ENCODE data around the gene SNX5. TPM values are rescaled to one million over a fixed set of nuclear protein-coding genes. Genes with fewer than 3 reads are reported as not detected.
A peak's percentile ranks its signal among the peaks of the same experiment; 100 is the strongest.

The SNX5 gene
- total RNA-seq, 1 donor from 2014 or later = 139 TPM

GRCh38 chr20:17947474-17947815 lies 21.1 kb downstream of the SNX5 start:
- peaks cover 96% of the 10 kb centered on the region for H3K36me3 Mint-ChIP-seq (ENCODE audit: low read depth)
- no peak overlapping the region for H3K27ac Mint-ChIP-seq
- no peak for TF ChIP-seq CTCF (IDR thresholded peaks at IDR 0.05)
- H3K9me3 Mint-ChIP-seq = no peaks in the 10 kb centered on the region
- H3K4me3 Mint-ChIP-seq = no peak overlapping the region
- intact Hi-C loops (cut with micrococcal nuclease) = no loop called here
- CTCF ChIA-PET = interaction anchor here (1.3 to 1.7 kb wide), 2 partner anchors 9 to 18 kb away, joined by 4 to 6 read pairs; no protein-coding TSS in a partner anchor
- no peak for ATAC-seq (ENCODE audit: low read depth)
- no peaks in the 10 kb centered on the region for H3K27me3 Mint-ChIP-seq
- DNase-seq = no peak
- POLR2A ChIA-PET = no interaction called here
- H3K4me1 Mint-ChIP-seq = peaks cover 38% of the 10 kb centered on the region

DNA sequence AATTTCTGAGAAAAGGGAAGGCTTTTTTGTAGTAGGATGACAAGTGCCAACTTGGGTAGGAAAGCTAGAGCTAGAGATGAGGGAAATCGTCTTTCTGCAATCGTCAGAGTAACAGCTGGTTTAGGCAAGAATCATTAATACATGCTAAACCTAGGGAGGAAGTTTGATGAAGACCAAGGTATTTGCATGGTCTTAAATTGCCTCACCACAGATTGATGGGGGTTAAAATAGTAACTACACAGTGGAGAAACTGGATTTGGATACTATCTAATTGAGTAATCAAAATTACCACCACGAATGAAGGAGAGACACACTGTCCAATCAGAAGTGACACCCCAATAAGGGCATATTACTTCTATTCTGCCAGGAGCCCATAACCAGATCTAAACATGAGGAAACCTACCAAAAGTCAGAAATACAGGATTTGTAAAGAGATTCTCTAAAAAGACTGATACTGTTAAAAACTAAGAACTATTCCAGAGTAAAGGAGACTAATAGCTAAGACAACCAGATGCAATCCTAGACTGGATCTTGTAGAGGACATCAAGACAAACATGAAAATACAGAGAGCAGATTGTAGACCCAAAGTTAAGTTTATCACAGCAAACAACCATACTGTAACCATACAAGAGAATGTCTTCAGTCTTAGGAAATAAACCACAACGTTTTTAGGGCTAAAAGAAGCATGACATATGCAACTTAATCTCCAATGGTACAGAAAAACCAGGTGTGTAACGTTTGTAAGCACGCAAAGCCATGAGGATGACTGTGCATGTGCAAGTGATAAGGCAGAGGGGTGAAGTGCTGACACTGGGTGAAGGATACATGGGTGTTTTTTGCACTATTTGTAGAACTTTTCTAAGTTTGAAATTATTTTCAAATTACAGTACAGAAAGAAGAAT lies 21.8 kb downstream of the SNX5 start:
- DNase-seq (no peak), ATAC-seq (ENCODE audit: low read depth) (no peak)
- Mint-ChIP-seq H3K27me3 (no peaks in the 10 kb centered on the region), H3K27ac (no peak overlapping the region), H3K4me3 (no peak overlapping the region), H3K4me1 (peaks cover 37% of the 10 kb centered on the region), H3K36me3 (ENCODE audit: low read depth) (peaks cover 95% of the 10 kb centered on the region), H3K9me3 (no peaks in the 10 kb centered on the region)
- POLR2A ChIA-PET = interaction anchor here (1.2 to 2.0 kb wide), 2 partner anchors 19 to 21 kb away, joined by 3 to 7 read pairs; partner anchors contain the start of gene SNX5
- CTCF ChIA-PET = interaction anchor here (1.6 to 1.7 kb wide), 2 partner anchors 8 to 9 kb away, joined by 4 to 6 read pairs; no protein-coding TSS in a partner anchor
- TF ChIP-seq CTCF (IDR thresholded peaks at IDR 0.05) = no peak
- intact Hi-C loops (cut with micrococcal nuclease) = no loop called here

GRCh38 chr20:17946040-17946439 lies 22.6 kb downstream of the SNX5 start:
- H3K27me3 Mint-ChIP-seq = no peaks in the 10 kb centered on the region
- ATAC-seq (ENCODE audit: low read depth) (no peak), DNase-seq (no peak)
- TF ChIP-seq CTCF (IDR thresholded peaks at IDR 0.05) = no peak
- intact Hi-C loops (cut with micrococcal nuclease) = no loop called here
- H3K27ac Mint-ChIP-seq = no peak overlapping the region
- ChIA-PET CTCF (interaction anchor here (1.6 kb wide), 1 partner anchor 9 kb away, joined by 4 read pairs; no protein-coding TSS in a partner anchor), POLR2A (interaction anchor here (0.6 to 2.0 kb wide), 4 partner anchors 10 to 68 kb away, joined by 3 to 7 read pairs (median 3); partner anchors contain the start of gene SNX5)
- peaks cover 37% of the 10 kb centered on the region for H3K4me1 Mint-ChIP-seq
- H3K4me3 Mint-ChIP-seq = no peak overlapping the region
- H3K9me3 Mint-ChIP-seq = no peaks in the 10 kb centered on the region
- peaks cover 95% of the 10 kb centered on the region for H3K36me3 Mint-ChIP-seq (ENCODE audit: low read depth)

GRCh38 chr20:17944854-17945474 lies 23.6 kb downstream of the SNX5 start:
- ChIA-PET POLR2A (interaction anchor here (0.6 to 2.0 kb wide), 3 partner anchors 11 to 21 kb away, joined by 3 to 7 read pairs (median 5); no protein-coding TSS in a partner anchor), CTCF (interaction anchor here (1.2 to 1.6 kb wide), 2 partner anchors 8 to 10 kb away, joined by 3 to 4 read pairs; no protein-coding TSS in a partner anchor)
- H3K36me3 Mint-ChIP-seq (ENCODE audit: low read depth) = peaks cover 91% of the 10 kb centered on the region
- H3K9me3 Mint-ChIP-seq = no peaks in the 10 kb centered on the region
- H3K4me1 Mint-ChIP-seq = peaks cover 42% of the 10 kb centered on the region
- TF ChIP-seq CTCF (IDR thresholded peaks at IDR 0.05) = no peak
- DNase-seq (no peak), ATAC-seq (ENCODE audit: low read depth) (no peak)
- H3K27ac Mint-ChIP-seq = no peak overlapping the region
- H3K4me3 Mint-ChIP-seq = no peak overlapping the region
- no peaks in the 10 kb centered on the region for H3K27me3 Mint-ChIP-seq
- intact Hi-C loops (cut with micrococcal nuclease) = no loop called here

DNA sequence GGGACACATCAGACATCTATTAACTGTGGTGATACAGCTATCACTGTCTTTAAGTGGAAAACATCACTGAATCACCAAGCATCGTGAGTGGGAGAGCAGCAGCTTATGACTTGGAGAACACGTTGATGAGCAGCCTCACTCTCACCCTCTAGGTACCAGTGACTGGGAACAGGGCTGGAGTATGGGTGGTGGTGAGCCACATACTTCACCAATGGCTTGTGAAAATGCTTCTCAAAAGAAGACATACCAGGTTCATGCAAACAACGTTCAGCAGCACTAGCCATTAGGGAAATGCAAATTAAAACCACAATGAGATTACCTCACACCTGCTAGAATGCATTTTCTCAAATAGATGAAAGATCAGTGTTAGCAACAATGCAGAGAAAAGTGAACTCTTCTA lies 25.3 kb downstream of the SNX5 start:
- POLR2A ChIA-PET = no interaction called here

More for the DNA sequence above, 25.3 kb downstream of the SNX5 start:
- peak; percentile 51 for ATAC-seq (ENCODE audit: low read depth)
- CTCF ChIA-PET = interaction anchor here (1.0 kb wide), 1 partner anchor 261 kb away, joined by 3 read pairs; the partner anchor contains the start of gene RRBP1
- H3K4me3 Mint-ChIP-seq = no peak overlapping the region
- intact Hi-C loops (cut with micrococcal nuclease) = loop anchor here (2.0 kb wide), 1 partner anchor 15 kb away; no protein-coding TSS in a partner anchor
- TF ChIP-seq CTCF (IDR thresholded peaks at IDR 0.05) = no peak
- H3K9me3 Mint-ChIP-seq = no peaks in the 10 kb centered on the region
- no peak for DNase-seq
- H3K36me3 Mint-ChIP-seq (ENCODE audit: low read depth) = peaks cover 78% of the 10 kb centered on the region
- H3K27me3 Mint-ChIP-seq = no peaks in the 10 kb centered on the region
- peak overlapping the region; percentile 50 for H3K27ac Mint-ChIP-seq
- H3K4me1 Mint-ChIP-seq = peaks cover 56% of the 10 kb centered on the region
